Skeletal muscle satellite cell (primary cell): ENCODE data around the gene LRFN2. TPM values are rescaled to one million over a fixed set of nuclear protein-coding genes. Genes with fewer than 3 reads are reported as not detected.

Experiments
- H3K27me3 ChIP-seq: 2 replicates; pipeline ENCODE4 v1.7.0; 2013; ENCODE audit warnings: low read length; ENCODE audit not compliant: control insufficient read depth, insufficient read depth
- H3K36me3 ChIP-seq: 2 replicates; pipeline ENCODE4 v1.7.0; 2013; ENCODE audit warnings: mild to moderate bottlenecking, control low read depth, low read length; ENCODE audit not compliant: insufficient read depth
- H3K4me1 ChIP-seq: 2 replicates; pipeline ENCODE4 v1.7.0; 2013; ENCODE audit warnings: low read length; ENCODE audit not compliant: control insufficient read depth, insufficient read depth
- H3K4me2 ChIP-seq: 2 replicates; pipeline ENCODE4 v1.7.0; 2013; ENCODE audit warnings: mild to moderate bottlenecking, low read length
- H3K4me3 ChIP-seq: 2 replicates; pipeline ENCODE4 v1.7.0; 2013; ENCODE audit warnings: low read length
- H3K9ac ChIP-seq: 2 replicates; pipeline ENCODE4 v1.7.0; 2013; ENCODE audit warnings: mild to moderate bottlenecking, low read depth, low read length, moderate library complexity
- H3K9me3 ChIP-seq: replicated peaks from 2 replicates; pipeline ENCODE4 v1.7.0; 2013; ENCODE audit warnings: mild to moderate bottlenecking, control low read depth, low read length
- total RNA-seq: library from RNA; depleted of rRNA; stranded (reverse); fragments of >200 nt; gene quantifications from 2 replicates; pipeline ENCODE4 v1.2.3, GENCODE V29; 2012; rRNA removed

LRFN2 gene
- total RNA-seq, result not detected in 2 replicates

- Histone ChIP-seq H3K4me1 (peaks cover 4% of the 10 kb centered on the region), H3K36me3 (no peaks in the 10 kb centered on the region), H3K9me3 (no peaks in the 10 kb centered on the region), H3K27me3 (peaks cover 29% of the 10 kb centered on the region), H3K4me3 (peak within 1 kb of the TSS; percentile 71), H3K4me2 (peak within 1 kb of the TSS; percentile 95), H3K9ac (no peak within 1 kb of the TSS)
Measured at GRCh38 chr6:40587240-40588069, at the start of gene LRFN2. Gene LRFN2, minus strand, starts transcription at chr6:40587364.

GRCh38 chr6:40634429-40634828 is 47.3 kb upstream of the LRFN2 start:
- H3K27me3 ChIP-seq, result no peaks in the 10 kb centered on the region
- H3K9ac ChIP-seq, result no peak overlapping the region
- H3K4me3 ChIP-seq, result no peak overlapping the region
- H3K4me2 ChIP-seq, result no peak overlapping the region
- no peaks in the 10 kb centered on the region for H3K4me1 ChIP-seq
- H3K9me3 ChIP-seq, result no peaks in the 10 kb centered on the region
- no peaks in the 10 kb centered on the region for H3K36me3 ChIP-seq

GRCh38 chr6:40631744-40632143 is 44.6 kb upstream of the LRFN2 start:
- no peaks in the 10 kb centered on the region for H3K4me1 ChIP-seq
- no peaks in the 10 kb centered on the region for H3K36me3 ChIP-seq
- H3K9ac ChIP-seq, result no peak overlapping the region
- no peak overlapping the region for H3K4me3 ChIP-seq
- no peaks in the 10 kb centered on the region for H3K27me3 ChIP-seq
- no peak overlapping the region for H3K4me2 ChIP-seq
- H3K9me3 ChIP-seq, result no peaks in the 10 kb centered on the region

GRCh38 chr6:40630488-40630887 is 43.3 kb upstream of the LRFN2 start:
- H3K9ac ChIP-seq, result no peak overlapping the region
- no peaks in the 10 kb centered on the region for H3K9me3 ChIP-seq
- H3K4me3 ChIP-seq, result no peak overlapping the region
- H3K27me3 ChIP-seq, result no peaks in the 10 kb centered on the region
- no peaks in the 10 kb centered on the region for H3K4me1 ChIP-seq
- H3K36me3 ChIP-seq, result no peaks in the 10 kb centered on the region
- H3K4me2 ChIP-seq, result no peak overlapping the region

GRCh38 chr6:40630051-40630450 is 42.9 kb upstream of the LRFN2 start:
- Histone ChIP-seq H3K4me1 (no peaks in the 10 kb centered on the region), H3K27me3 (no peaks in the 10 kb centered on the region), H3K4me3 (no peak overlapping the region), H3K36me3 (no peaks in the 10 kb centered on the region), H3K4me2 (no peak overlapping the region), H3K9ac (no peak overlapping the region), H3K9me3 (no peaks in the 10 kb centered on the region)

- Histone ChIP-seq H3K4me2 (no peak overlapping the region), H3K4me1 (no peaks in the 10 kb centered on the region), H3K36me3 (no peaks in the 10 kb centered on the region), H3K27me3 (no peaks in the 10 kb centered on the region), H3K9ac (no peak overlapping the region), H3K4me3 (no peak overlapping the region), H3K9me3 (no peaks in the 10 kb centered on the region)
Measured at GRCh38 chr6:40629463-40629862, 42.3 kb upstream of the LRFN2 start.

GRCh38 chr6:40627316-40627715 is 40.2 kb upstream of the LRFN2 start:
- H3K4me1 ChIP-seq, result no peaks in the 10 kb centered on the region
- no peak overlapping the region for H3K9ac ChIP-seq
- no peaks in the 10 kb centered on the region for H3K36me3 ChIP-seq
- no peak overlapping the region for H3K4me3 ChIP-seq
- H3K27me3 ChIP-seq, result no peaks in the 10 kb centered on the region
- H3K9me3 ChIP-seq, result no peaks in the 10 kb centered on the region
- H3K4me2 ChIP-seq, result no peak overlapping the region

GRCh38 chr6:40626886-40627285 is 39.7 kb upstream of the LRFN2 start:
- H3K4me2 ChIP-seq, result no peak overlapping the region
- no peaks in the 10 kb centered on the region for H3K36me3 ChIP-seq
- H3K9ac ChIP-seq, result no peak overlapping the region
- no peaks in the 10 kb centered on the region for H3K4me1 ChIP-seq
- no peak overlapping the region for H3K4me3 ChIP-seq
- no peaks in the 10 kb centered on the region for H3K9me3 ChIP-seq
- no peaks in the 10 kb centered on the region for H3K27me3 ChIP-seq

GRCh38 chr6:40623932-40624331 is 36.8 kb upstream of the LRFN2 start:
- H3K4me3 ChIP-seq, result no peak overlapping the region
- H3K4me1 ChIP-seq, result no peaks in the 10 kb centered on the region
- H3K27me3 ChIP-seq, result no peaks in the 10 kb centered on the region
- H3K9me3 ChIP-seq, result no peaks in the 10 kb centered on the region
- no peaks in the 10 kb centered on the region for H3K36me3 ChIP-seq
- no peak overlapping the region for H3K9ac ChIP-seq
- no peak overlapping the region for H3K4me2 ChIP-seq

GRCh38 chr6:40623178-40623577 is 36.0 kb upstream of the LRFN2 start:
- Histone ChIP-seq H3K4me3 (no peak overlapping the region), H3K9me3 (no peaks in the 10 kb centered on the region), H3K4me1 (no peaks in the 10 kb centered on the region), H3K27me3 (no peaks in the 10 kb centered on the region), H3K4me2 (no peak overlapping the region), H3K36me3 (no peaks in the 10 kb centered on the region), H3K9ac (no peak overlapping the region)

- Histone ChIP-seq H3K9ac (no peak overlapping the region), H3K4me3 (no peak overlapping the region), H3K36me3 (no peaks in the 10 kb centered on the region), H3K4me1 (no peaks in the 10 kb centered on the region), H3K9me3 (no peaks in the 10 kb centered on the region), H3K4me2 (no peak overlapping the region), H3K27me3 (no peaks in the 10 kb centered on the region)
Measured at GRCh38 chr6:40620574-40621240, 33.5 kb upstream of the LRFN2 start.

GRCh38 chr6:40614671-40615070 is 27.5 kb upstream of the LRFN2 start:
- Histone ChIP-seq H3K4me3 (no peak overlapping the region), H3K9me3 (no peaks in the 10 kb centered on the region), H3K27me3 (no peaks in the 10 kb centered on the region), H3K9ac (no peak overlapping the region), H3K4me2 (no peak overlapping the region), H3K36me3 (no peaks in the 10 kb centered on the region), H3K4me1 (no peaks in the 10 kb centered on the region)
